H9 (cell line): Measurements from ENCODE around the gene SAMD8. TPM values are rescaled to one million over a fixed set of nuclear protein-coding genes. Genes with fewer than 3 reads are reported as not detected.

Source experiments
- DNase-seq: peaks from one replicate; pipeline ENCODE4 v3.0.0-alpha.2; 2017
- H2AFZ ChIP-seq: one replicate; pipeline ENCODE4 v1.6.1; 2013; ENCODE audit warnings: mild to moderate bottlenecking, low read length, control low read depth, moderate library complexity
- H2AK5ac ChIP-seq: 2 replicates; pipeline ENCODE4 v1.6.1; 2013; ENCODE audit warnings: low read length, control low read depth, mixed read lengths; ENCODE audit not compliant: insufficient read length
- H2BK120ac ChIP-seq: one replicate; pipeline ENCODE4 v1.6.1; 2013; ENCODE audit warnings: low read depth, mild to moderate bottlenecking, low read length, control low read depth, inconsistent platforms; ENCODE audit not compliant: poor library complexity, severe bottlenecking
- H2BK12ac ChIP-seq: 2 replicates; pipeline ENCODE4 v1.6.1; 2013; ENCODE audit warnings: low read length, control low read depth, mixed read lengths, low read depth; ENCODE audit not compliant: insufficient read length
- H2BK15ac ChIP-seq: 2 replicates; pipeline ENCODE4 v1.6.1; 2013; ENCODE audit warnings: low read depth, low read length, control low read depth
- H2BK20ac ChIP-seq: one replicate; pipeline ENCODE4 v1.6.1; 2013; ENCODE audit warnings: low read depth, mild to moderate bottlenecking, low read length, control low read depth, inconsistent platforms; ENCODE audit not compliant: poor library complexity, severe bottlenecking
- H2BK5ac ChIP-seq: 2 replicates; pipeline ENCODE4 v1.6.1; 2013; ENCODE audit warnings: low read length, control low read depth, mixed read lengths; ENCODE audit not compliant: insufficient read length
- H3K14ac ChIP-seq: 2 replicates; pipeline ENCODE4 v1.6.1; 2013; ENCODE audit warnings: low read length, control low read depth; ENCODE audit not compliant: insufficient read depth
- H3K18ac ChIP-seq: 2 replicates; pipeline ENCODE4 v1.6.1; 2013; ENCODE audit warnings: low read depth, mild to moderate bottlenecking, mixed read lengths, low read length, control low read depth; ENCODE audit not compliant: insufficient read length
- H3K23ac ChIP-seq: 2 replicates; pipeline ENCODE4 v1.6.1; 2013; ENCODE audit warnings: low read length, control low read depth, mixed read lengths, low read depth; ENCODE audit not compliant: insufficient read length
- H3K23me2 ChIP-seq: 2 replicates; pipeline ENCODE4 v1.6.1; 2013; ENCODE audit warnings: low read depth, mild to moderate bottlenecking, mixed read lengths, low read length, control low read depth; ENCODE audit not compliant: insufficient read length, poor library complexity, severe bottlenecking
- H3K27ac ChIP-seq: 2 replicates; pipeline ENCODE4 v1.5.1; 2013; ENCODE audit warnings: low read length, control low read depth, mixed read lengths, low read depth; ENCODE audit not compliant: insufficient read length
- H3K27me3 ChIP-seq: 2 replicates; pipeline ENCODE4 v1.6.1; 2013; ENCODE audit warnings: low read length, control low read depth, inconsistent platforms; ENCODE audit not compliant: insufficient read depth
- H3K4ac ChIP-seq: 2 replicates; pipeline ENCODE4 v1.6.1; 2013; ENCODE audit warnings: low read depth, mild to moderate bottlenecking, control low read depth, inconsistent platforms, low read length, moderate library complexity
- H3K4me1 ChIP-seq: 2 replicates; pipeline ENCODE4 v1.6.1; 2013; ENCODE audit warnings: low read length, control low read depth, inconsistent platforms; ENCODE audit not compliant: insufficient read depth
- H3K4me2 ChIP-seq: 2 replicates; pipeline ENCODE4 v1.6.1; 2013; ENCODE audit warnings: low read length, control low read depth, mixed read lengths; ENCODE audit not compliant: insufficient read length, insufficient read depth
- H3K56ac ChIP-seq: 2 replicates; pipeline ENCODE4 v1.6.1; 2013; ENCODE audit warnings: low read depth, mild to moderate bottlenecking, mixed read lengths, low read length, control low read depth; ENCODE audit not compliant: insufficient read length
- H3K79me1 ChIP-seq: 2 replicates; pipeline ENCODE4 v1.6.1; 2013; ENCODE audit warnings: low read depth, mild to moderate bottlenecking, moderate library complexity, low read length, control low read depth, inconsistent platforms; ENCODE audit not compliant: insufficient read depth, poor library complexity, severe bottlenecking
- H3K79me2 ChIP-seq: 2 replicates; pipeline ENCODE4 v1.6.1; 2013; ENCODE audit warnings: low read length, control low read depth, inconsistent platforms; ENCODE audit not compliant: insufficient read depth
- H3K9ac ChIP-seq: 2 replicates; pipeline ENCODE4 v1.6.1; 2013; ENCODE audit warnings: low read length, control low read depth, mixed read lengths; ENCODE audit not compliant: insufficient read length; ENCODE audit errors: extremely low read depth
- H3K9me3 ChIP-seq: one replicate; pipeline ENCODE4 v1.6.1; 2013; ENCODE audit warnings: low read depth, low read length, inconsistent platforms; ENCODE audit not compliant: control insufficient read depth
- H3T11ph ChIP-seq: one replicate; pipeline ENCODE4 v1.6.1; 2013; ENCODE audit warnings: mild to moderate bottlenecking, low read length, control low read depth, inconsistent platforms
- H4K20me1 ChIP-seq: one replicate; pipeline ENCODE4 v1.6.1; 2013; ENCODE audit not compliant: control insufficient read depth, insufficient read length, insufficient read depth
- H4K5ac ChIP-seq: 2 replicates; pipeline ENCODE4 v1.6.1; 2013; ENCODE audit warnings: low read depth, mild to moderate bottlenecking, mixed read lengths, low read length, control low read depth; ENCODE audit not compliant: insufficient read length
- H4K8ac ChIP-seq: replicated peaks from 2 replicates; pipeline ENCODE4 v1.6.1; 2013; ENCODE audit warnings: low read length, control low read depth, mixed read lengths, low read depth; ENCODE audit not compliant: insufficient read length
- H4K91ac ChIP-seq: 2 replicates; pipeline ENCODE4 v1.6.1; 2013; ENCODE audit warnings: low read depth, mild to moderate bottlenecking, moderate library complexity, mixed read lengths, low read length, control low read depth; ENCODE audit not compliant: insufficient read length
- H3K27ac Mint-ChIP-seq, 3 experiments: 2 replicates in 2 of 3; 3 replicates in 1 of 3; pipeline ENCODE4 v1.8.0; 2020 to 2021; ENCODE audit warnings: mixed read lengths in 3 of 3, mild to moderate bottlenecking in 1 of 3, moderate library complexity in 1 of 3
- H3K27me3 Mint-ChIP-seq: 2 replicates; pipeline ENCODE4 v1.8.0; 2021; ENCODE audit warnings: low read depth, mild to moderate bottlenecking, moderate library complexity, mixed read lengths
- H3K36me3 Mint-ChIP-seq, 3 experiments: 2 replicates in 2 of 3; 3 replicates in 1 of 3; pipeline ENCODE4 v1.8.0; 2020 to 2021; ENCODE audit warnings: low read depth in 3 of 3, mixed read lengths in 3 of 3; ENCODE audit not compliant: insufficient read depth in 1 of 3
- H3K4me1 Mint-ChIP-seq, 2 experiments: 2 replicates each; pipeline ENCODE4 v1.8.0; 2020; ENCODE audit warnings: mixed read lengths in 2 of 2
- H3K4me3 Mint-ChIP-seq, 2 experiments: 2 replicates in 1 of 2; 3 replicates in 1 of 2; pipeline ENCODE4 v1.8.0; 2020 to 2021; ENCODE audit warnings: mild to moderate bottlenecking in 2 of 2, mixed read lengths in 2 of 2, moderate library complexity in 1 of 2
- H3K9me3 Mint-ChIP-seq, 2 experiments: 2 replicates in 1 of 2; 3 replicates in 1 of 2; pipeline ENCODE4 v1.8.0; 2020; ENCODE audit warnings: mild to moderate bottlenecking in 2 of 2, mixed read lengths in 2 of 2, moderate library complexity in 1 of 2
- WGBS: extraction: QIAGEN DNeasy Blood & Tissue Kit; methylation state at CpG from one replicate; pipeline ENCODE4 v1.1.7; 2013; ENCODE audit warnings: missing lambda C conversion rate, low lambda C conversion rate, mixed read lengths; ENCODE audit not compliant: insufficient read length; ENCODE audit errors: extremely low coverage; 5-methylcytosine and 5-hydroxymethylcytosine counted together
- total RNA-seq: library from RNA; stranded (reverse); gene quantifications from 2 replicates; pipeline ENCODE4 v1.2.1, GENCODE V29; 2021
- TF ChIP-seq, protein P1 (sequence below): fragments of 200-600 bp; sonication (generic); conservative IDR thresholded peaks from 3 replicates; pipeline ENCODE4 v1.8.0; 2021; ENCODE audit warnings: antibody characterized with exemption, mild to moderate bottlenecking

The SAMD8 gene
- total RNA-seq, 1 experiment from 2014 or later, result 18.8 TPM

DNA sequence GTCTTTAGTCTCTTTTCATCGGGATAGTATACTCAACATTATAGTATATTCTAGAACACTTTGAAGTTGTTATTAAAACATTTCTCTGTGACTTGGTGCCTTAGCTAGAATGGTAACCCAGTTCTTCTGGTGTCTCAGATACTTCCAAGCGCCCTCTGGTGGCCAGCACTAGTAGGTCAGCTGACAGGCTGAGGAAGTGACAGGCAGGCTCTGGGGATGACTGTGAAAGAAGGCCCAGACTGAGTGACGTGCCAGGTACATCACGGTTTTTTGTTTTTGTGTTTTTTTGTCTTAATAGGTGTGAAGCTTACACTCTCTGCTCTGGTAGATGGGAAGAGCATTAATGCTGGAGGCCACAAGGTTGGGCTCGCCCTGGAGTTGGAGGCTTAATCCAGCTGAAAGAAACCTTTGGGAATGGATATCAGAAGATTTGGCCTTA is 119.2 kb downstream of the SAMD8 start:
- no peak overlapping the region for H3K4ac ChIP-seq
- peaks cover 17% of the 10 kb centered on the region for H3K23me2 ChIP-seq
- H4K5ac ChIP-seq, result no peak overlapping the region
- H2AFZ ChIP-seq, result no peak overlapping the region
- H4K20me1 ChIP-seq, result no peaks in the 10 kb centered on the region
- WGBS, result no CpG with 5 or more reads among the region's 5 CpGs
- no peaks in the 10 kb centered on the region for H3K9me3 ChIP-seq
- H3K18ac ChIP-seq, result no peak overlapping the region
- no peak overlapping the region for H2BK20ac ChIP-seq
- H3K79me2 ChIP-seq, result peaks cover 4% of the 10 kb centered on the region; the same call in 1 of the 2 replicates
- H3K9me3 Mint-ChIP-seq, result no peaks in the 10 kb centered on the region
- no peaks in the 10 kb centered on the region for H3K27me3 Mint-ChIP-seq
- peak; percentile 83 for DNase-seq
- H3K56ac ChIP-seq, result no peak overlapping the region
- no peaks in the 10 kb centered on the region for H3K79me1 ChIP-seq
- H3K4me1 Mint-ChIP-seq, result peaks cover 37 to 40% of the 10 kb centered on the region in 2 experiments
- no peak overlapping the region for H3K4me2 ChIP-seq
- no peak overlapping the region for H3K27ac ChIP-seq
- H2BK120ac ChIP-seq, result no peak overlapping the region
- H2BK12ac ChIP-seq, result no peak overlapping the region
- H3K36me3 Mint-ChIP-seq, result peaks cover 31 to 67% (median 61%) of the 10 kb centered on the region in 3 experiments
- H3T11ph ChIP-seq, result no peak overlapping the region
- H3K4me1 ChIP-seq, result peaks cover 5% of the 10 kb centered on the region; the same call in 1 of the 2 replicates
- H4K8ac ChIP-seq, result no peak overlapping the region
- no peak overlapping the region for H2AK5ac ChIP-seq
- H2BK5ac ChIP-seq, result no peak overlapping the region
- H3K9ac ChIP-seq, result no peak overlapping the region
- H3K4me3 Mint-ChIP-seq, result no peak overlapping the region
- H3K23ac ChIP-seq, result no peak overlapping the region
- H3K27me3 ChIP-seq, result no peaks in the 10 kb centered on the region
- H3K14ac ChIP-seq, result no peak overlapping the region
- no peak overlapping the region for H2BK15ac ChIP-seq
- no peak overlapping the region for H4K91ac ChIP-seq
- TF ChIP-seq, protein P1, sequence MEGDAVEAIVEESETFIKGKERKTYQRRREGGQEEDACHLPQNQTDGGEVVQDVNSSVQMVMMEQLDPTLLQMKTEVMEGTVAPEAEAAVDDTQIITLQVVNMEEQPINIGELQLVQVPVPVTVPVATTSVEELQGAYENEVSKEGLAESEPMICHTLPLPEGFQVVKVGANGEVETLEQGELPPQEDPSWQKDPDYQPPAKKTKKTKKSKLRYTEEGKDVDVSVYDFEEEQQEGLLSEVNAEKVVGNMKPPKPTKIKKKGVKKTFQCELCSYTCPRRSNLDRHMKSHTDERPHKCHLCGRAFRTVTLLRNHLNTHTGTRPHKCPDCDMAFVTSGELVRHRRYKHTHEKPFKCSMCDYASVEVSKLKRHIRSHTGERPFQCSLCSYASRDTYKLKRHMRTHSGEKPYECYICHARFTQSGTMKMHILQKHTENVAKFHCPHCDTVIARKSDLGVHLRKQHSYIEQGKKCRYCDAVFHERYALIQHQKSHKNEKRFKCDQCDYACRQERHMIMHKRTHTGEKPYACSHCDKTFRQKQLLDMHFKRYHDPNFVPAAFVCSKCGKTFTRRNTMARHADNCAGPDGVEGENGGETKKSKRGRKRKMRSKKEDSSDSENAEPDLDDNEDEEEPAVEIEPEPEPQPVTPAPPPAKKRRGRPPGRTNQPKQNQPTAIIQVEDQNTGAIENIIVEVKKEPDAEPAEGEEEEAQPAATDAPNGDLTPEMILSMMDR, result peak; percentile 92
- peak overlapping the region in 2 of 3 experiments; percentile 38 to 81; a peak in 4 of 7 replicates for H3K27ac Mint-ChIP-seq

Other genes starting within 250 kb of the SAMD8 start
- gene VDAC2, start 99.1 kb downstream of the SAMD8 start, total RNA-seq, result 264 and 271 TPM in 2 replicates
- gene COMTD1, start 124.3 kb downstream of the SAMD8 start, total RNA-seq, result 28.3 and 29.9 TPM in 2 replicates